ENCODE measurements around the gene ROBO3. TPM values are rescaled to one million over a fixed set of nuclear protein-coding genes. Genes with fewer than 3 reads are reported as not detected.
A peak's percentile ranks its signal among the peaks of the same experiment; 100 is the strongest.

ROBO3 gene
- total and polyA plus RNA-seq, 10 of the 15 experiments (the other 5 are each of a cell fraction or from before 2014, with no cell fraction given) = 0.10 to 0.63 (median 0.31) TPM; not detected in 2

DNA sequence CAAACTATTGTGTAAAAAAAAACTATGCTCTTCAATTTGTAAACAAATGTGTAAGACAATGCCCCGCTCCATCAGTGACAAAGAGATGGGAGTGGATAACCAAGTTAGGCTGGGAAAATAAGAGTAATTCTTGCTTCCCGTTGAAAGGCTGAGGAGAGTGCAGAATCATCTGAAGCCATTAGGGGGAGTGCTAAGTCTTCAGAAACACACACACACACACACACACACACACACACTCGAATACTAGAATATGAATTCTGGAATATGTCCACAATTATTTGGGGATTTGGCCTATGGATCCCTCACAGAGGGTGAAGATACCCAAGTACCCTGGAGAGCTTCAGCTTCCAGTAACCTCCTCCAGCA, 27.8 kb upstream of the ROBO3 start:
- ChIA-PET SMC1A (ENCODE audit: uncharacterized antibody, unreplicated experiment) (interaction anchor here (0.7 to 2.4 kb wide), 11 partner anchors 9 to 253 kb away, joined by 3 to 27 read pairs (median 4); no protein-coding TSS in a partner anchor), POLR2A (no interaction called here), CTCF (interaction anchor here (0.6 to 7.1 kb wide), 23 partner anchors 8 to 592 kb away, joined by 3 to 102 read pairs (median 4); no protein-coding TSS in a partner anchor), RAD21 (ENCODE audit: unreplicated experiment) (interaction anchor here (0.8 to 3.3 kb wide), 8 partner anchors 43 to 421 kb away, joined by 3 to 33 read pairs (median 6); no protein-coding TSS in a partner anchor)
- no peaks in the 10 kb centered on the region for H4K20me1 ChIP-seq (ENCODE audit: control insufficient read depth, insufficient read depth)
- H3K9ac ChIP-seq (ENCODE audit: control insufficient read depth, insufficient read depth, low read length) = no peak overlapping the region
- no peak overlapping the region for H3K4me2 ChIP-seq (ENCODE audit: control insufficient read depth, insufficient read depth)
- ATAC-seq (peak; percentile 67), DNase-seq (ENCODE audit: low read depth, low spot score) (peak; percentile 2), FAIRE-seq (no peak)
- H3K79me2 ChIP-seq (ENCODE audit: control insufficient read depth, insufficient read depth, low read length) = no peaks in the 10 kb centered on the region
- BruUV-seq (replicated peaks) = no TSS peak
- H3K4me3 ChIP-seq = no peak overlapping the region
- H2AFZ ChIP-seq (ENCODE audit: control insufficient read depth, low read depth, low read length) = no peak overlapping the region
- H3K36me3 ChIP-seq (ENCODE audit: control insufficient read depth in 2 of 2, insufficient read depth in 2 of 2, low read length in 1 of 2) = no peaks in the 10 kb centered on the region
- H3K9me3 ChIP-seq (replicated peaks; ENCODE audit: control insufficient read depth, insufficient read depth, low read length) = no peaks in the 10 kb centered on the region
- H3K27ac ChIP-seq (ENCODE audit: control insufficient read depth, insufficient read depth) = no peak overlapping the region
- 25% methylated on average over 3 of the region's 3 CpGs for WGBS (ENCODE audit: insufficient coverage, insufficient replicate concordance, low lambda C conversion rate, missing lambda C conversion rate)
- no peaks in the 10 kb centered on the region for H3K4me1 ChIP-seq (ENCODE audit: control insufficient read depth, insufficient read depth, low read length)
- in situ Hi-C loops (cut with MboI) = loop anchor here (5.0 to 25.0 kb wide), 2 partner anchors 165 to 425 kb away; partner anchors contain the start of genes OR8B4, SIAE and SPA17
- H3K27me3 ChIP-seq (replicated peaks in 1 of 2; ENCODE audit: control insufficient read depth in 2 of 2, insufficient read depth in 2 of 2, low read length in 1 of 2) = peaks cover 16 to 17% of the 10 kb centered on the region in 2 experiments
- intact Hi-C loops (cut with micrococcal nuclease; ENCODE audit: unreplicated experiment) = loop anchor here (1.0 to 5.0 kb wide), 5 partner anchors 37 to 420 kb away; partner anchors contain the start of gene MSANTD2
- TF ChIP-seq NFXL1 (IDR thresholded peaks at IDR 0.05; ENCODE audit: borderline replicate concordance) (no peak), RAD21 (IDR thresholded peaks at IDR 0.05; ENCODE audit: insufficient read depth, low read depth, low read length) (peak; percentile 46), SMC3 (IDR thresholded peaks at IDR 0.05; ENCODE audit: borderline replicate concordance, low read length) (peak; percentile 12; the same call in 1 of the 2 replicates), EGR1 (IDR thresholded peaks at IDR 0.05; ENCODE audit: borderline replicate concordance in 1 of 2, low read depth in 2 of 2, low read length in 2 of 2) (no peak)
- TF ChIP-seq, protein P1, sequence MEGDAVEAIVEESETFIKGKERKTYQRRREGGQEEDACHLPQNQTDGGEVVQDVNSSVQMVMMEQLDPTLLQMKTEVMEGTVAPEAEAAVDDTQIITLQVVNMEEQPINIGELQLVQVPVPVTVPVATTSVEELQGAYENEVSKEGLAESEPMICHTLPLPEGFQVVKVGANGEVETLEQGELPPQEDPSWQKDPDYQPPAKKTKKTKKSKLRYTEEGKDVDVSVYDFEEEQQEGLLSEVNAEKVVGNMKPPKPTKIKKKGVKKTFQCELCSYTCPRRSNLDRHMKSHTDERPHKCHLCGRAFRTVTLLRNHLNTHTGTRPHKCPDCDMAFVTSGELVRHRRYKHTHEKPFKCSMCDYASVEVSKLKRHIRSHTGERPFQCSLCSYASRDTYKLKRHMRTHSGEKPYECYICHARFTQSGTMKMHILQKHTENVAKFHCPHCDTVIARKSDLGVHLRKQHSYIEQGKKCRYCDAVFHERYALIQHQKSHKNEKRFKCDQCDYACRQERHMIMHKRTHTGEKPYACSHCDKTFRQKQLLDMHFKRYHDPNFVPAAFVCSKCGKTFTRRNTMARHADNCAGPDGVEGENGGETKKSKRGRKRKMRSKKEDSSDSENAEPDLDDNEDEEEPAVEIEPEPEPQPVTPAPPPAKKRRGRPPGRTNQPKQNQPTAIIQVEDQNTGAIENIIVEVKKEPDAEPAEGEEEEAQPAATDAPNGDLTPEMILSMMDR (IDR thresholded peaks at IDR 0.05 in 2 of 3, conservative IDR thresholded peaks at IDR 0.05 in 1 of 3; ENCODE audit: control insufficient read depth in 2 of 3, extremely low read depth in 1 of 3, insufficient read depth in 1 of 3, low read depth in 3 of 3, low read length in 3 of 3) = peak; percentile 41 to 60 (median 54)
